Kidney epithelial cell (primary cell): ENCODE results near the gene FZD1. TPM values are rescaled to one million over a fixed set of nuclear protein-coding genes. Genes with fewer than 3 reads are reported as not detected.
A peak's percentile ranks its signal among the peaks of the same experiment; 100 is the strongest.

Source experiments
- DNase-seq: peaks from one replicate; pipeline ENCODE4 v3.0.0-alpha.2; 2010; ENCODE audit warnings: low read depth
- H3K27me3 ChIP-seq: 2 replicates; pipeline ENCODE4 v1.6.0; 2011; ENCODE audit warnings: low read length; ENCODE audit not compliant: control insufficient read depth, insufficient read depth
- H3K36me3 ChIP-seq: 2 replicates; pipeline ENCODE4 v1.5.1; 2011; ENCODE audit warnings: low read length; ENCODE audit not compliant: control insufficient read depth, insufficient read depth
- H3K4me3 ChIP-seq: 2 replicates; pipeline ENCODE4 v1.5.1; 2011; ENCODE audit warnings: low read depth, mild to moderate bottlenecking, control low read depth, low read length
- total RNA-seq: library from RNA; depleted of rRNA; stranded (reverse); fragments of >200 nt; gene quantifications from 2 replicates; pipeline ENCODE4 v1.2.3, GENCODE V29; 2015
- TF ChIP-seq, protein P1 (sequence below): IDR thresholded peaks from 2 replicates; pipeline ENCODE4 v1.5.1; 2011; ENCODE audit warnings: mild to moderate bottlenecking, moderate library complexity, low read length, control low read depth, inconsistent platforms; ENCODE audit not compliant: insufficient read depth, poor library complexity, severe bottlenecking

Gene FZD1
- total RNA-seq, 1 donor from 2014 or later: 8.6 TPM

DNA sequence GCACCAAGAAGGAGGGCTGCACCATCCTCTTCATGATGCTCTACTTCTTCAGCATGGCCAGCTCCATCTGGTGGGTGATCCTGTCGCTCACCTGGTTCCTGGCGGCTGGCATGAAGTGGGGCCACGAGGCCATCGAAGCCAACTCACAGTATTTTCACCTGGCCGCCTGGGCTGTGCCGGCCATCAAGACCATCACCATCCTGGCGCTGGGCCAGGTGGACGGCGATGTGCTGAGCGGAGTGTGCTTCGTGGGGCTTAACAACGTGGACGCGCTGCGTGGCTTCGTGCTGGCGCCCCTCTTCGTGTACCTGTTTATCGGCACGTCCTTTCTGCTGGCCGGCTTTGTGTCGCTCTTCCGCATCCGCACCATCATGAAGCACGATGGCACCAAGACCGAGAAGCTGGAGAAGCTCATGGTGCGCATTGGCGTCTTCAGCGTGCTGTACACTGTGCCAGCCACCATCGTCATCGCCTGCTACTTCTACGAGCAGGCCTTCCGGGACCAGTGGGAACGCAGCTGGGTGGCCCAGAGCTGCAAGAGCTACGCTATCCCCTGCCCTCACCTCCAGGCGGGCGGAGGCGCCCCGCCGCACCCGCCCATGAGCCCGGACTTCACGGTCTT, 1.9 kb downstream of the FZD1 start:
- Histone ChIP-seq H3K27me3 (peaks cover 10% of the 10 kb centered on the region), H3K36me3 (no peaks in the 10 kb centered on the region), H3K4me3 (peak overlapping the region; percentile 68)
- TF ChIP-seq, protein P1, sequence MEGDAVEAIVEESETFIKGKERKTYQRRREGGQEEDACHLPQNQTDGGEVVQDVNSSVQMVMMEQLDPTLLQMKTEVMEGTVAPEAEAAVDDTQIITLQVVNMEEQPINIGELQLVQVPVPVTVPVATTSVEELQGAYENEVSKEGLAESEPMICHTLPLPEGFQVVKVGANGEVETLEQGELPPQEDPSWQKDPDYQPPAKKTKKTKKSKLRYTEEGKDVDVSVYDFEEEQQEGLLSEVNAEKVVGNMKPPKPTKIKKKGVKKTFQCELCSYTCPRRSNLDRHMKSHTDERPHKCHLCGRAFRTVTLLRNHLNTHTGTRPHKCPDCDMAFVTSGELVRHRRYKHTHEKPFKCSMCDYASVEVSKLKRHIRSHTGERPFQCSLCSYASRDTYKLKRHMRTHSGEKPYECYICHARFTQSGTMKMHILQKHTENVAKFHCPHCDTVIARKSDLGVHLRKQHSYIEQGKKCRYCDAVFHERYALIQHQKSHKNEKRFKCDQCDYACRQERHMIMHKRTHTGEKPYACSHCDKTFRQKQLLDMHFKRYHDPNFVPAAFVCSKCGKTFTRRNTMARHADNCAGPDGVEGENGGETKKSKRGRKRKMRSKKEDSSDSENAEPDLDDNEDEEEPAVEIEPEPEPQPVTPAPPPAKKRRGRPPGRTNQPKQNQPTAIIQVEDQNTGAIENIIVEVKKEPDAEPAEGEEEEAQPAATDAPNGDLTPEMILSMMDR: no peak
- DNase-seq: no peak

DNA sequence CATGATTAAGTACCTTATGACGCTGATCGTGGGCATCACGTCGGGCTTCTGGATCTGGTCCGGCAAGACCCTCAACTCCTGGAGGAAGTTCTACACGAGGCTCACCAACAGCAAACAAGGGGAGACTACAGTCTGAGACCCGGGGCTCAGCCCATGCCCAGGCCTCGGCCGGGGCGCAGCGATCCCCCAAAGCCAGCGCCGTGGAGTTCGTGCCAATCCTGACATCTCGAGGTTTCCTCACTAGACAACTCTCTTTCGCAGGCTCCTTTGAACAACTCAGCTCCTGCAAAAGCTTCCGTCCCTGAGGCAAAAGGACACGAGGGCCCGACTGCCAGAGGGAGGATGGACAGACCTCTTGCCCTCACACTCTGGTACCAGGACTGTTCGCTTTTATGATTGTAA, 2.5 kb downstream of the FZD1 start:
- H3K4me3 ChIP-seq: peak overlapping the region; percentile 31
- TF ChIP-seq, protein P1: no peak
- H3K36me3 ChIP-seq: no peaks in the 10 kb centered on the region
- H3K27me3 ChIP-seq: peaks cover 10% of the 10 kb centered on the region
- DNase-seq: no peak

DNA sequence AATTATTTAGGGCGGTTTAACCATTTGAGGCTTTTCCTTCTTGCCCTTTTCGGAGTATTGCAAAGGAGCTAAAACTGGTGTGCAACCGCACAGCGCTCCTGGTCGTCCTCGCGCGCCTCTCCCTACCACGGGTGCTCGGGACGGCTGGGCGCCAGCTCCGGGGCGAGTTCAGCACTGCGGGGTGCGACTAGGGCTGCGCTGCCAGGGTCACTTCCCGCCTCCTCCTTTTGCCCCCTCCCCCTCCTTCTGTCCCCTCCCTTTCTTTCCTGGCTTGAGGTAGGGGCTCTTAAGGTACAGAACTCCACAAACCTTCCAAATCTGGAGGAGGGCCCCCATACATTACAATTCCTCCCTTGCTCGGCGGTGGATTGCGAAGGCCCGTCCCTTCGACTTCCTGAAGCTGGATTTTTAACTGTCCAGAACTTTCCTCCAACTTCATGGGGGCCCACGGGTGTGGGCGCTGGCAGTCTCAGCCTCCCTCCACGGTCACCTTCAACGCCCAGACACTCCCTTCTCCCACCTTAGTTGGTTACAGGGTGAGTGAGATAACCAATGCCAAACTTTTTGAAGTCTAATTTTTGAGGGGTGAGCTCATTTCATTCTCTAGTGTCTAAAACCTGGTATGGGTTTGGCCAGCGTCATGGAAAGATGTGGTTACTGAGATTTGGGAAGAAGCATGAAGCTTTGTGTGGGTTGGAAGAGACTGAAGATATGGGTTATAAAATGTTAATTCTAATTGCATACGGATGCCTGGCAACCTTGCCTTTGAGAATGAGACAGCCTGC, 3.1 kb downstream of the FZD1 start:
- TF ChIP-seq, protein P1: no peak
- DNase-seq: no peak
- no peaks in the 10 kb centered on the region for H3K36me3 ChIP-seq
- H3K27me3 ChIP-seq: peaks cover 10% of the 10 kb centered on the region
- peak overlapping the region; percentile 31 for H3K4me3 ChIP-seq

DNA sequence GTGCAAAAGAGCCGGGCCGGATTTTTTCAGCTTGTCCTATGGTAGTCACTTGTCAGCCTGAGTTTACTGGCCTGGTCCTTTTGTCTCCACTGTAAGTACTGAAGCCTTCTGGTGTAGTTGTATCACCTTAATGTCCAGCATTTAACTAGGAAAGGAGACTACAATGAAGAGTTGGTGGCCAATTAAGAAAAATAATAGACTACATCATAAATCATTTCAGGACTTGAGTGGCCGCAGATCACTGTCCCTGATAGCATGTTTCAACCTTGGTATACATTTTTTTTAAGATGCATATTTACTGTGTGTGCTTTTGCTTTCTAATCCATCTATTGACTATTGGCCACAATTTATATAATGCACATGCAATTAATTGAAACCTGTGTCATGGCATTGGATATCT, 6.1 kb downstream of the FZD1 start:
- no peaks in the 10 kb centered on the region for H3K36me3 ChIP-seq
- TF ChIP-seq, protein P1: no peak
- DNase-seq: no peak
- peaks cover 10% of the 10 kb centered on the region for H3K27me3 ChIP-seq
- H3K4me3 ChIP-seq: no peak overlapping the region

DNA sequence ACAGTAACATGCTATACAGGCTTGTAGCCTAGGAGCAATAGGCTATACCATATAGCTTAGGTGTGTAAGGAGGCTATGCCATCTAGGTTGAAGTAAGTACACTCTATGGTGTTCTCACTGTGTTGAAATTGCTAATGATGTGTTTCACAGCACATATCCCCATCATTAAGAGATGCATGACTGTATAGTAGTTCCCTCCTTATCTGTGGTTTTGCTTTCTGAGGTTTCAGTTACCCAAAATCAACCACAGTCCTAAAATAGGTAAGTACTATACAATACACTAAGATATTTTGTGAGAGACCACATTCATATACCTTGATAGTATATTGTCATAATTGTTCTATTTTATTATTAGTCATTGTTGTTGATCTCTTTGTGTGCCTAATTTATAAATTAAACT, 12.7 kb downstream of the FZD1 start:
- TF ChIP-seq, protein P1: no peak
- no peaks in the 10 kb centered on the region for H3K27me3 ChIP-seq
- DNase-seq: no peak
- no peaks in the 10 kb centered on the region for H3K36me3 ChIP-seq
- no peak overlapping the region for H3K4me3 ChIP-seq

DNA sequence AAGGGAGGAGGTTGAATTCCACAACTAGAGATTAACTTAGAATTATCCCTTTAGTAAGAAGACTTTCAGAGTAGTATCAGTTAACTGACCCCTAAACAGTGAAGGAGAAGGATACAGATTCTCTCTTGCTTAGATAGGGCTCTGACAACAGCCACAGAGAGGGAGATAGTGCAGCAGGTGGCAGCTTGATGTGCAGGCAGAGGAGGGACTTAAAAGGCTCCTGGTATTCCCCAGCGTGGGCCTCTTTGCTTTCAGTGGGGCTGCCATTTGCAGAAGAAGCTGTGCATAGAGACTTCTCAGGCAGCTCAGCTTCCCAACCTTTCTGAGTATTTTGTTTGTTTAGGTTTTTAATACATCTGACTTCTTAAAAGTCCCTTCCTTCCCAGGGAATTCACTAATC, 16.0 kb downstream of the FZD1 start:
- Histone ChIP-seq H3K4me3 (no peak overlapping the region), H3K27me3 (no peaks in the 10 kb centered on the region), H3K36me3 (no peaks in the 10 kb centered on the region)
- TF ChIP-seq, protein P1: no peak
- no peak for DNase-seq
